ENCODE measurements around the gene ATP2B1.

DNA sequence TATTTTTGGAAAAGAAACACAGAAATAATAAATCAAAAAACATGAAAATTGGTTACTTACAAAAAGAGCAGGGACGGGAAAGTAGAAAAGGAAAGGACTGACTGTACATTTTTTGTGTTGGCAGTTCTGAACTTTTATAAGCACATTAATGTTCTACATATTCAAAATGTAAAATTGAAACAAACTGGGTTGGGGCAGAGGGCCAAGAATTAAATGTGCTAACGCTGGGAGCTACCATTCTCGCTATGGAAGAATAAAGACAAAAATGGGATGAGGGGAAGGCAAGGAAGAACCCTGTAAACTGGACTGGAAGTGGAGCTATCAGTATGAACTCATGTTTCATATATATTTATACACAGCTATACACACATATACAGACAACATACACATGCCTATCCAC is 24.5 kb downstream of the ATP2B1 start:
- no peak for TF ChIP-seq EZH2 (IDR thresholded peaks at IDR 0.05; ENCODE audit: insufficient read depth, low read length)
- TF ChIP-seq, protein P1, sequence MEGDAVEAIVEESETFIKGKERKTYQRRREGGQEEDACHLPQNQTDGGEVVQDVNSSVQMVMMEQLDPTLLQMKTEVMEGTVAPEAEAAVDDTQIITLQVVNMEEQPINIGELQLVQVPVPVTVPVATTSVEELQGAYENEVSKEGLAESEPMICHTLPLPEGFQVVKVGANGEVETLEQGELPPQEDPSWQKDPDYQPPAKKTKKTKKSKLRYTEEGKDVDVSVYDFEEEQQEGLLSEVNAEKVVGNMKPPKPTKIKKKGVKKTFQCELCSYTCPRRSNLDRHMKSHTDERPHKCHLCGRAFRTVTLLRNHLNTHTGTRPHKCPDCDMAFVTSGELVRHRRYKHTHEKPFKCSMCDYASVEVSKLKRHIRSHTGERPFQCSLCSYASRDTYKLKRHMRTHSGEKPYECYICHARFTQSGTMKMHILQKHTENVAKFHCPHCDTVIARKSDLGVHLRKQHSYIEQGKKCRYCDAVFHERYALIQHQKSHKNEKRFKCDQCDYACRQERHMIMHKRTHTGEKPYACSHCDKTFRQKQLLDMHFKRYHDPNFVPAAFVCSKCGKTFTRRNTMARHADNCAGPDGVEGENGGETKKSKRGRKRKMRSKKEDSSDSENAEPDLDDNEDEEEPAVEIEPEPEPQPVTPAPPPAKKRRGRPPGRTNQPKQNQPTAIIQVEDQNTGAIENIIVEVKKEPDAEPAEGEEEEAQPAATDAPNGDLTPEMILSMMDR (IDR thresholded peaks at IDR 0.05; ENCODE audit: insufficient read depth, low read depth, low read length), result no peak
